K562 (cell line): ENCODE results near the gene FANCD2. TPM values are rescaled to one million over a fixed set of nuclear protein-coding genes. Genes with fewer than 3 reads are reported as not detected.

Source experiments
- ATAC-seq: fragments of 200-7000 bp; cut with Tn5 transposase; 3 replicates; pipeline ENCODE4 v1.9.1; 2020; ENCODE audit warnings: moderate library complexity
- BruUV-seq: library from RNA; stranded (reverse); fragments of 400-500 nt; replicated peaks from 2 replicates; lab custom pipeline; 2021; lab: Mats Ljungman, UMichigan
- CTCF ChIA-PET: fragments of 300-600 bp; formaldehyde crosslinking; extraction: SDS; loops from one replicate; lab custom pipeline; 2021; ENCODE audit warnings: low intra/inter-chr PET ratio; lab: Yijun Ruan, JAX
- POLR2A ChIA-PET: fragments of 300-600, 350-650 bp; sonication (Branson Sonifier 250); formaldehyde crosslinking; extraction: SDS; loops from one replicate; lab custom pipeline; 2021; ENCODE audit warnings: antibody characterized with exemption, inconsistent platforms; lab: Yijun Ruan, JAX
- DNase-seq, 4 experiments: peaks; one replicate each; pipeline versions ENCODE4 v3.0.0 to v3.0.0-alpha.2; 2011 to 2018; ENCODE audit warnings: low spot score in 3 of 4, mixed read lengths in 3 of 4; ENCODE audit errors: extremely low read depth in 1 of 4
- FAIRE-seq: peaks from 2 replicates; lab custom pipeline; 2011; peaks lifted over from hg19 to GRCh38; lab: Jason Lieb, UNC
- H2AFZ ChIP-seq: 2 replicates; pipeline ENCODE4 v1.6.0; 2011; ENCODE audit warnings: low read depth, low read length, control low read depth, inconsistent platforms
- H3K27ac ChIP-seq: fragments of 200-600 bp; 3 replicates; pipeline ENCODE4 v1.8.0; 2011; ENCODE audit warnings: low read depth, mild to moderate bottlenecking, control low read depth, inconsistent platforms, low read length, moderate library complexity, mixed read lengths; ENCODE audit errors: extremely low read depth
- H3K27me3 ChIP-seq, 2 experiments: fragments of 300-600 bp in 1 of 2; 2 replicates in 1 of 2; 3 replicates in 1 of 2; pipeline versions ENCODE4 v1.6.0 to v1.8.0; 2011; ENCODE audit warnings: inconsistent platforms in 2 of 2, low read length in 2 of 2, mild to moderate bottlenecking in 1 of 2, mixed read lengths in 1 of 2, moderate library complexity in 1 of 2; ENCODE audit not compliant: control insufficient read depth in 2 of 2, insufficient read depth in 2 of 2
- H3K36me3 ChIP-seq: fragments of 300-600 bp; 3 replicates; pipeline ENCODE4 v1.8.0; 2011; ENCODE audit warnings: mild to moderate bottlenecking, low read length, inconsistent platforms; ENCODE audit not compliant: control insufficient read depth, insufficient read depth
- H3K4me1 ChIP-seq, 2 experiments: fragments of 200-600 bp in 1 of 2; replicated peaks in 1 of 2; 2 replicates in 1 of 2; 3 replicates in 1 of 2; pipeline versions ENCODE4 v1.5.1 to v1.8.0; 2011; ENCODE audit warnings: inconsistent platforms in 2 of 2, low read length in 2 of 2, mild to moderate bottlenecking in 1 of 2, mixed read lengths in 1 of 2, moderate library complexity in 1 of 2; ENCODE audit not compliant: control insufficient read depth in 2 of 2, insufficient read depth in 2 of 2
- H3K4me2 ChIP-seq: 2 replicates; pipeline ENCODE4 v1.6.1; 2011; ENCODE audit warnings: low read length, control low read depth, inconsistent platforms, mixed read lengths; ENCODE audit not compliant: insufficient read depth
- H3K4me3 ChIP-seq: fragments of 200-600 bp; sonication (generic), shearing (Covaris generic); 2 replicates; pipeline ENCODE4 v1.5.1; 2016; ENCODE audit warnings: control low read depth, inconsistent platforms
- H3K79me2 ChIP-seq: fragments of 200-600 bp; 3 replicates; pipeline ENCODE4 v1.8.0; 2011; ENCODE audit warnings: low read length, inconsistent platforms; ENCODE audit not compliant: control insufficient read depth, insufficient read depth
- H3K9ac ChIP-seq, 2 experiments: 2 replicates each; pipeline versions ENCODE4 v1.6.0 to v1.6.1; 2011; ENCODE audit warnings: low read depth in 2 of 2, low read length in 2 of 2, control low read depth in 1 of 2, inconsistent platforms in 1 of 2, mild to moderate bottlenecking in 1 of 2, mixed read lengths in 1 of 2; ENCODE audit not compliant: insufficient read depth in 1 of 2
- H3K9me1 ChIP-seq: one replicate; pipeline ENCODE4 v1.6.0; 2011; ENCODE audit warnings: inconsistent platforms, mild to moderate bottlenecking, low read length, moderate library complexity; ENCODE audit not compliant: control insufficient read depth, insufficient read depth
- H3K9me3 ChIP-seq: replicated peaks from 2 replicates; pipeline ENCODE4 v1.5.1; 2011; ENCODE audit warnings: low read depth, low read length, inconsistent platforms; ENCODE audit not compliant: control insufficient read depth, insufficient read depth
- H4K20me1 ChIP-seq: replicated peaks from 2 replicates; pipeline ENCODE4 v1.6.1; 2011; ENCODE audit warnings: low read length, inconsistent platforms, mixed read lengths; ENCODE audit not compliant: control insufficient read depth, insufficient read depth
- BRCA1 ChIP-seq, 2 experiments: fragments of 450-650 bp in 1 of 2; sonication (generic) in 1 of 2; formaldehyde crosslinking in 1 of 2; IDR thresholded peaks; 2 replicates each; pipeline versions ENCODE4 v1.5.0 to v1.6.1; 2017 to 2020; ENCODE audit warnings: mild to moderate bottlenecking in 1 of 2, missing genetic modification reagents in 1 of 2
- CXXC5 ChIP-seq: fragments of 250-450 bp; sonication (Bioruptor Pico); IDR thresholded peaks from 2 replicates; pipeline ENCODE4 v1.8.0; 2022; ENCODE audit warnings: inconsistent platforms, mild to moderate bottlenecking, moderate library complexity
- MAFF ChIP-seq: IDR thresholded peaks from 2 replicates; pipeline ENCODE4 v1.6.1; 2012; ENCODE audit warnings: low read length, improper control_type of control experiment
- MLX ChIP-seq, 2 experiments: fragments of 450-650 bp in 1 of 2; sonication (generic) in 1 of 2; formaldehyde crosslinking; conservative IDR thresholded peaks; 2 replicates each; pipeline versions ENCODE4 v1.4.0 to v1.8.1; 2020 to 2022; ENCODE audit warnings: mild to moderate bottlenecking in 1 of 2, missing genetic modification reagents in 1 of 2
- RB1 ChIP-seq: fragments of 450-650 bp; IDR thresholded peaks from 2 replicates; pipeline ENCODE4 v1.6.1; 2017; ENCODE audit warnings: low read depth, mild to moderate bottlenecking
- REST ChIP-seq, 2 experiments: fragments of 450-650 bp; formaldehyde crosslinking in 1 of 2; IDR thresholded peaks; 2 replicates each; pipeline versions ENCODE4 v1.4.0 to v1.6.1; 2014 to 2020; ENCODE audit warnings: mild to moderate bottlenecking in 2 of 2, borderline replicate concordance in 1 of 2, low read depth in 1 of 2
- TCF3 ChIP-seq: sonication (generic); formaldehyde crosslinking; IDR thresholded peaks from 2 replicates; pipeline ENCODE4 v1.4.0; 2020; ENCODE audit warnings: mild to moderate bottlenecking, missing genetic modification reagents
- ZBTB5 ChIP-seq: fragments of 450-650 bp; IDR thresholded peaks from 2 replicates; pipeline ENCODE4 v1.6.1; 2017; ENCODE audit warnings: antibody characterized with exemption
- ZNF274 ChIP-seq: IDR thresholded peaks from 2 replicates; pipeline ENCODE4 v1.6.1; 2011; ENCODE audit warnings: low read depth, mild to moderate bottlenecking, low read length, moderate library complexity, borderline replicate concordance
- WGBS: fragments of 100-300 bp; shearing (Covaris generic); methylation state at CpG from one replicate; pipeline ENCODE4 v1.1.6; 2016; ENCODE audit warnings: low coverage, mixed read lengths; ENCODE audit not compliant: insufficient coverage; ENCODE audit errors: missing lambda C conversion rate; 5-methylcytosine and 5-hydroxymethylcytosine counted together
- in situ Hi-C: fragments of 300-500 bp; cut with MboI; formaldehyde crosslinking; loops from 4 replicates; pipeline ENCODE4 v1.15.0; 2018; ENCODE audit warnings: inconsistent platforms, mixed read lengths
- intact Hi-C: fragments of 100-400 bp; cut with micrococcal nuclease; formaldehyde crosslinking; loops from 2 replicates; pipeline ENCODE4 v1.14.2; 2022
- polyA plus RNA-seq, 8 experiments: library from polyadenylated mRNA; depleted of rRNA in 4 of 8; stranded (reverse) in 5 of 8; unstranded in 3 of 8; fragments of >200 nt; fragmentation: Nextera tagmentation in 2 of 8; fragmentation: Illumina TruSeq in 1 of 8; extraction: Ambion mirVana in 2 of 8; extraction: Trizol in 1 of 8; gene quantifications; 2 replicates each; pipeline versions ENCODE4 v1.2.1 to v1.2.3, GENCODE V29; 2011 to 2014; ENCODE audit warnings: inconsistent platforms in 1 of 8, missing spikeins in 1 of 8
- total RNA-seq, 7 experiments: library from RNA; depleted of rRNA in 6 of 7; stranded (reverse); fragments of >200 nt in 6 of 7; fragmentation: Illumina TruSeq in 2 of 7; extraction: Trizol in 2 of 7; gene quantifications; 2 replicates each; pipeline versions ENCODE4 v1.2.1 to v1.2.3, GENCODE V29; 2011 to 2021; ENCODE audit warnings: low replicate concordance in 1 of 7

The FANCD2 gene
- total and polyA plus RNA-seq, 9 of the 15 experiments (the other 6 are each of a cell fraction or from before 2014, with no cell fraction given), result 59.4 to 137 (median 96.1) TPM

GRCh38 chr3:10121064-10121463 lies 94.8 kb downstream of the FANCD2 start (continued):
- no peak for TF ChIP-seq CXXC5 (CRISPR knock-in tag)

GRCh38 chr3:10122724-10123123 lies 96.5 kb downstream of the FANCD2 start:
- Histone ChIP-seq H3K36me3 (peaks cover 82% of the 10 kb centered on the region), H3K9me3 (no peaks in the 10 kb centered on the region)
- TF ChIP-seq MAFF, result no peak
- TF ChIP-seq BRCA1 (IDR thresholded peaks at IDR 0.05), result no peak
- no peak for TF ChIP-seq BRCA1 (CRISPR knock-in tag; IDR thresholded peaks at IDR 0.05)
- no peak for TF ChIP-seq REST (IDR thresholded peaks at IDR 0.05; ENCODE audit: borderline replicate concordance)
- no peak for TF ChIP-seq REST (CRISPR knock-in tag; IDR thresholded peaks at IDR 0.05; ENCODE audit: low read depth)
- TF ChIP-seq RB1, result no peak
- TF ChIP-seq MLX (CRISPR knock-in tag; conservative IDR thresholded peaks at IDR 0.05), result no peak
- no peak for TF ChIP-seq TCF3
- no peak for TF ChIP-seq ZNF274
- TF ChIP-seq ZBTB5, result no peak

More at GRCh38 chr3:10122724-10123123, 96.5 kb downstream of the FANCD2 start:
- ChIA-PET POLR2A (no interaction called here), CTCF (no interaction called here)
- no peaks in the 10 kb centered on the region for H3K9me1 ChIP-seq
- FAIRE-seq (peak; percentile 11), DNase-seq (no peak), ATAC-seq (no peak)
- H3K27me3 ChIP-seq, result no peaks in the 10 kb centered on the region
- 90% methylated on average over 4 of the region's 4 CpGs for WGBS
- no TSS peak for BruUV-seq
- H3K4me1 ChIP-seq, result no peaks in the 10 kb centered on the region
- no peak overlapping the region for H3K9ac ChIP-seq
- H2AFZ ChIP-seq, result no peak overlapping the region
- H3K4me3 ChIP-seq, result no peak overlapping the region
- no peak overlapping the region for H3K27ac ChIP-seq
- intact Hi-C loops, result no loop called here
- no peak overlapping the region for H3K4me2 ChIP-seq
- peaks cover 12% of the 10 kb centered on the region; the same call in 1 of the 2 replicates for H4K20me1 ChIP-seq
- peaks cover 60% of the 10 kb centered on the region for H3K79me2 ChIP-seq
- in situ Hi-C loops, result no loop called here
